ENCODE data around the gene RASEF. TPM values are rescaled to one million over a fixed set of nuclear protein-coding genes. Genes with fewer than 3 reads are reported as not detected.

The RASEF gene
- total and polyA plus RNA-seq, 2 of the 4 experiments (the other 2 are of a cell fraction), result under 0.01 to 0.05 TPM

GRCh38 chr9:82981552-82981951 lies 81.4 kb downstream of the RASEF start:
- no peaks in the 10 kb centered on the region for H3K9me3 ChIP-seq (ENCODE audit: control insufficient read depth, insufficient read depth, low read length)
- H3K79me1 ChIP-seq (ENCODE audit: low read depth in 1 of 2, low read length in 2 of 2), result no peaks in the 10 kb centered on the region
- WGBS, 2 experiments (ENCODE audit: extremely low coverage in 2 of 2, insufficient read length in 1 of 2), result no CpG with 5 or more reads among the region's 1 CpG
- no TSS peak for BruUV-seq (replicated peaks)
- no peaks in the 10 kb centered on the region for H3K4me1 ChIP-seq (ENCODE audit: control insufficient read depth, insufficient read depth, low read length)
- no peak overlapping the region for H2BK120ac ChIP-seq (ENCODE audit: low read depth, low read length)
- TF ChIP-seq ELK1 (IDR thresholded peaks at IDR 0.05; ENCODE audit: borderline replicate concordance, low read depth, low read length) (no peak), MXI1 (IDR thresholded peaks at IDR 0.05; ENCODE audit: borderline replicate concordance, low read depth, low read length) (no peak), RCOR1 (IDR thresholded peaks at IDR 0.05; ENCODE audit: insufficient replicate concordance, low read length) (no peak)
- H4K5ac ChIP-seq (ENCODE audit: low read depth, low read length), result no peak overlapping the region
- H3K23ac ChIP-seq (ENCODE audit: low read depth, low read length), result no peak overlapping the region
- no peak overlapping the region for H3K18ac ChIP-seq (ENCODE audit: low read depth, low read length)
- no peak overlapping the region for H3K14ac ChIP-seq (replicated peaks; ENCODE audit: low read depth, low read length)
- ChIA-PET POLR2A (ENCODE audit: unreplicated experiment) (no interaction called here), CTCF (no interaction called here)
- H2BK20ac ChIP-seq (ENCODE audit: low read depth, low read length), result no peak overlapping the region
- H3K27me3 ChIP-seq (ENCODE audit: control insufficient read depth, insufficient read depth, low read length), result no peaks in the 10 kb centered on the region
- no peak overlapping the region for H3K9ac ChIP-seq (ENCODE audit: low read depth, low read length)
- no peak overlapping the region for H3K27ac ChIP-seq (ENCODE audit: insufficient read depth, low read length)
- H2AK5ac ChIP-seq (ENCODE audit: low read depth, low read length), result no peak overlapping the region
- H3K56ac ChIP-seq (ENCODE audit: extremely low read depth, insufficient read depth, low read length), result no peak overlapping the region
- no peaks in the 10 kb centered on the region for H3K9me1 ChIP-seq (ENCODE audit: insufficient read depth, low read length)
- no peak overlapping the region for H4K8ac ChIP-seq (ENCODE audit: low read depth in 2 of 2, low read length in 2 of 2)
- in situ Hi-C loops (cut with MboI; ENCODE audit: low sequenced_read_pairs) (no loop called here), intact Hi-C loops (cut with micrococcal nuclease) (no loop called here), dilution Hi-C loops (cut with HindIII; ENCODE audit: low sequenced_read_pairs, unreplicated experiment) (no loop called here)
- no peak overlapping the region for H3K4me2 ChIP-seq (ENCODE audit: low read depth, low read length)
- H2BK15ac ChIP-seq (ENCODE audit: low read depth, low read length), result no peak overlapping the region
- no peak overlapping the region for H3K4me3 ChIP-seq (ENCODE audit: insufficient read depth, low read depth, low read length)
- H3K4ac ChIP-seq (ENCODE audit: low read depth, low read length), result no peak overlapping the region
- DNase-seq (no peak), ATAC-seq (ENCODE audit: low read depth) (no peak)
- H2AFZ ChIP-seq (replicated peaks; ENCODE audit: low read length, poor library complexity), result no peak overlapping the region
- no peaks in the 10 kb centered on the region for H4K20me1 ChIP-seq (ENCODE audit: insufficient read depth, low read length)
- H3K36me3 ChIP-seq (ENCODE audit: control insufficient read depth, insufficient read depth, low read length), result no peaks in the 10 kb centered on the region
- no peak overlapping the region for H2BK5ac ChIP-seq (ENCODE audit: low read depth, low read length, poor library complexity, severe bottlenecking)
- H4K91ac ChIP-seq (ENCODE audit: insufficient read depth, low read depth, low read length), result no peak overlapping the region
- H2AK9ac ChIP-seq (replicated peaks; ENCODE audit: low read depth, low read length, poor library complexity), result no peak overlapping the region
